GM19240 (cell line): ENCODE data around the gene ZNF92.
"Not testable (repeated sequence)": the region's sequence is repeated elsewhere in the genome, so short reads cannot be mapped to it uniquely, and the experiment has no call there.

Experiments used
- DNase-seq: peaks from one replicate; pipeline ENCODE4 v3.0.0; 2011; ENCODE audit warnings: low spot score; ENCODE audit not compliant: insufficient read length

Gene ZNF92

GRCh38 chr7:65423286-65423685 lies 49.6 kb downstream of the ZNF92 start:
- DNase-seq = not testable (repeated sequence)

- no peak for DNase-seq
Measured at GRCh38 chr7:65429642-65430343, 56.1 kb downstream of the ZNF92 start.

GRCh38 chr7:65430344-65431186 lies 56.9 kb downstream of the ZNF92 start:
- no peak for DNase-seq

- DNase-seq = no peak
Measured at GRCh38 chr7:65434307-65434706, 60.7 kb downstream of the ZNF92 start.

GRCh38 chr7:65436163-65436562 lies 62.5 kb downstream of the ZNF92 start:
- DNase-seq = no peak

GRCh38 chr7:65438598-65438997 lies 64.9 kb downstream of the ZNF92 start:
- no peak for DNase-seq

GRCh38 chr7:65441010-65441409 lies 67.4 kb downstream of the ZNF92 start:
- no peak for DNase-seq

- no peak for DNase-seq
Measured at GRCh38 chr7:65444205-65444842, 70.7 kb downstream of the ZNF92 start.

GRCh38 chr7:65444899-65445823 lies 71.5 kb downstream of the ZNF92 start:
- no peak for DNase-seq

GRCh38 chr7:65447041-65447440 lies 73.4 kb downstream of the ZNF92 start:
- not testable (repeated sequence) for DNase-seq

GRCh38 chr7:65448816-65449504 lies 75.3 kb downstream of the ZNF92 start:
- no peak for DNase-seq

GRCh38 chr7:65449505-65449852 lies 75.8 kb downstream of the ZNF92 start:
- DNase-seq = no peak
